ENCODE results near the gene DDA1.

DNA sequence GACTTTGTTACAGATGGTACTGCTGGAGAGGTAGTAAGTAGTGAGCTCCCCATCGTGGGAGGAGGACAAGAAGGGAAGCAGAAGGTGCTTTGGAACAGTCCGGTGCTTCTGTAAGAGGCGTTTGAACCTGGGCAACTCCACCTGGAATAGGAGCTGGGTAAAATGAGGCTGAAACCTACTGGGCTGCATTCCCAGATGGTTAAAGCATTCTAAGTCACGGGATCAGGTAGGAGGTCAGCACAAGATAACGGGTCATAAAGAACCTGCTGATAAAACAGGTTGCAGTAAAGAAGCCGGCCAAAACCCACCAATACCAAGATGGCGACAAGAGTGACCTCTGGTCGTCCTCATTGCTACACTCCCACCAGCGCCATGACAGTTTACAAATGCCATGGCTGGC, 22.6 kb upstream of the DDA1 start:
- TF ChIP-seq, protein P1, sequence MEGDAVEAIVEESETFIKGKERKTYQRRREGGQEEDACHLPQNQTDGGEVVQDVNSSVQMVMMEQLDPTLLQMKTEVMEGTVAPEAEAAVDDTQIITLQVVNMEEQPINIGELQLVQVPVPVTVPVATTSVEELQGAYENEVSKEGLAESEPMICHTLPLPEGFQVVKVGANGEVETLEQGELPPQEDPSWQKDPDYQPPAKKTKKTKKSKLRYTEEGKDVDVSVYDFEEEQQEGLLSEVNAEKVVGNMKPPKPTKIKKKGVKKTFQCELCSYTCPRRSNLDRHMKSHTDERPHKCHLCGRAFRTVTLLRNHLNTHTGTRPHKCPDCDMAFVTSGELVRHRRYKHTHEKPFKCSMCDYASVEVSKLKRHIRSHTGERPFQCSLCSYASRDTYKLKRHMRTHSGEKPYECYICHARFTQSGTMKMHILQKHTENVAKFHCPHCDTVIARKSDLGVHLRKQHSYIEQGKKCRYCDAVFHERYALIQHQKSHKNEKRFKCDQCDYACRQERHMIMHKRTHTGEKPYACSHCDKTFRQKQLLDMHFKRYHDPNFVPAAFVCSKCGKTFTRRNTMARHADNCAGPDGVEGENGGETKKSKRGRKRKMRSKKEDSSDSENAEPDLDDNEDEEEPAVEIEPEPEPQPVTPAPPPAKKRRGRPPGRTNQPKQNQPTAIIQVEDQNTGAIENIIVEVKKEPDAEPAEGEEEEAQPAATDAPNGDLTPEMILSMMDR (IDR thresholded peaks at IDR 0.05 in 8 of 11, conservative IDR thresholded peaks at IDR 0.05 in 3 of 11) = no peak
- TF ChIP-seq POLR2AphosphoS5 (IDR thresholded peaks at IDR 0.05) = no peak
